Measurements from ENCODE around the gene MRAP. TPM values are rescaled to one million over a fixed set of nuclear protein-coding genes. Genes with fewer than 3 reads are reported as not detected.

Gene MRAP
- total RNA-seq, 1 donor from 2014 or later, result 3.9 TPM

DNA sequence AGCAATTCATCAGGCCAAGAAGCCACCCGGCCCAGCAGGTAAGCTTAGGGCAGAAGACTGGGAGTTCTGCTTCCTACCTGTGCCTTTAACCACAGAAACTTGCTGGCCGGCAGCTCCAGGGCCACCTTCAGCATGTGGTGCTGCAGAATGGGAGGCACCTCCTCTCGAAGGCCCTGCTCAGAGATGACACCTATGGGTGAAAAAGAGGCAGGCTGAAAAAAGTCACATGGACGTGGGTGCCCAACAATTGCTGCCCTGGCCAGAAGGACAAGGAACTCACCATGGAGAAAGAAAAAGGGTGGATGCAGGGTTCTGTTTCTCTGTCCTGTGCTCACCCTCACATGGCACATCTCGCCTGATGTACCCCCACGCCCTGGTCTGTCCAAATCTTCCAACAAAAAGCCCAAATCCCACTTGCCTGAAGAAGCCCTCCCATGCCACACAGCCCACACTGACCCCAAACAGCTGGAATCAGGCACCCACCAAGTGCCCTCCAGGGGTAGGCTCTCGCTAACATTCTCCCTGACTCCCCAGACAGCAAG is 61.1 kb downstream of the MRAP start:
- H3K4me3 ChIP-seq, result no peak overlapping the region
- peaks cover 0 to 79% of the 10 kb centered on the region in 2 donors for H3K36me3 ChIP-seq
- TF ChIP-seq, protein P1, sequence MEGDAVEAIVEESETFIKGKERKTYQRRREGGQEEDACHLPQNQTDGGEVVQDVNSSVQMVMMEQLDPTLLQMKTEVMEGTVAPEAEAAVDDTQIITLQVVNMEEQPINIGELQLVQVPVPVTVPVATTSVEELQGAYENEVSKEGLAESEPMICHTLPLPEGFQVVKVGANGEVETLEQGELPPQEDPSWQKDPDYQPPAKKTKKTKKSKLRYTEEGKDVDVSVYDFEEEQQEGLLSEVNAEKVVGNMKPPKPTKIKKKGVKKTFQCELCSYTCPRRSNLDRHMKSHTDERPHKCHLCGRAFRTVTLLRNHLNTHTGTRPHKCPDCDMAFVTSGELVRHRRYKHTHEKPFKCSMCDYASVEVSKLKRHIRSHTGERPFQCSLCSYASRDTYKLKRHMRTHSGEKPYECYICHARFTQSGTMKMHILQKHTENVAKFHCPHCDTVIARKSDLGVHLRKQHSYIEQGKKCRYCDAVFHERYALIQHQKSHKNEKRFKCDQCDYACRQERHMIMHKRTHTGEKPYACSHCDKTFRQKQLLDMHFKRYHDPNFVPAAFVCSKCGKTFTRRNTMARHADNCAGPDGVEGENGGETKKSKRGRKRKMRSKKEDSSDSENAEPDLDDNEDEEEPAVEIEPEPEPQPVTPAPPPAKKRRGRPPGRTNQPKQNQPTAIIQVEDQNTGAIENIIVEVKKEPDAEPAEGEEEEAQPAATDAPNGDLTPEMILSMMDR (IDR thresholded peaks at IDR 0.05), result no peak
- TF ChIP-seq POLR2A (IDR thresholded peaks at IDR 0.05), result no peak
- TF ChIP-seq POLR2AphosphoS5 (IDR thresholded peaks at IDR 0.05; ENCODE audit: insufficient read depth in 1 of 2, low read depth in 1 of 2), result no peak
- peaks cover 20% of the 10 kb centered on the region for H3K4me1 ChIP-seq
- intact Hi-C loops (cut with DNase I), result no loop called here
- DNase-seq (ENCODE audit: extremely low spot score in 2 of 2), result no peak
- peak overlapping the region; percentile 9 for H3K27ac ChIP-seq
- no peaks in the 10 kb centered on the region for H3K27me3 ChIP-seq
- H3K9me3 ChIP-seq, result no peaks in the 10 kb centered on the region

DNA sequence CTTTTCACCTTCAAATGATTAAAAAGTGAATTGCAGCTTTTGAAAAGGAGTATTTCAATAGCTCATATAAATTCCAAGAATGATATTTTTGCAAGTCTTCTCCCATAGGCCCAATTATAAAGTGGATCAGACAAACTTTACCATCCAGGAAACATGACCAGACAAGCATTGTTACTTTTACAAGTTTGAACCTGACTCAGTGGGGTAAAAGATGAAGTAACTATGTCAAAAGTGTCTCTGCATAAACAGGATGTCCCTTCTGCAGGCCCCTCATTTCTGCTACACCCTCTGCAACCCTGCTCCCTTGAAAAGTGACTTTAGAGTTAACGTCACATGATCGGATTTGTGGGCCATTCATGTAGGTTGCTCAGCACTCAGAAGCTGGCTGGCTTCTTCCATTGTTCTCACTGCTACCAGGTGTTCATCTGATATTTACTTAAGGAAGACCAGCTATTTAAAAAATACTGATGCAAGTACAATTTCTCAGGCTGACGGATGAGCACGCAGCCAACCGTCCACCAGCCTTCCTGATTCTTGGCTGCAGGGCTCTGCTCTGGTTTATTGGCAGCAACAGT is 61.8 kb downstream of the MRAP start:
- peaks cover 26% of the 10 kb centered on the region for H3K4me1 ChIP-seq
- no peak for DNase-seq (ENCODE audit: extremely low spot score in 2 of 2)
- no peaks in the 10 kb centered on the region for H3K27me3 ChIP-seq
- TF ChIP-seq POLR2AphosphoS5 (IDR thresholded peaks at IDR 0.05; ENCODE audit: insufficient read depth in 1 of 2, low read depth in 1 of 2) (peak in 1 of 2 donors; percentile 42), POLR2A (IDR thresholded peaks at IDR 0.05) (no peak)
- no peaks in the 10 kb centered on the region for H3K9me3 ChIP-seq
- H3K4me3 ChIP-seq, result no peak overlapping the region
- peak overlapping the region; percentile 9 for H3K27ac ChIP-seq
- peaks cover 0 to 72% of the 10 kb centered on the region in 2 donors for H3K36me3 ChIP-seq
- intact Hi-C loops (cut with DNase I), result no loop called here

Other genes starting within 250 kb of the MRAP start
- 3.4 TPM for gene MIS18A, start 19.8 kb upstream of the MRAP start, total RNA-seq
- 23.8 TPM for gene URB1, start 94.2 kb downstream of the MRAP start, total RNA-seq
- gene EVA1C, start 113.9 kb downstream of the MRAP start, total RNA-seq, result 66.5 TPM

All from vagina (tissue), 2 donors.